Esophagus squamous epithelium (tissue), 4 donors: Measurements from ENCODE around the gene DTNB.

ENCODE experiments used
- POLR2A ChIP-seq, 4 donors: fragments of 450-650 bp; IDR thresholded peaks; one replicate each; pipeline ENCODE4 v1.6.1; 2017; ENCODE audit warnings: antibody characterized with exemption in 4 of 4, mild to moderate bottlenecking in 4 of 4, moderate library complexity in 3 of 4
- TF ChIP-seq, protein P1 (sequence below), 6 experiments: fragments of 450-650 bp in 4 of 6; fragments of 200-600 bp in 2 of 6; sonication (generic) in 2 of 6; IDR thresholded peaks; one replicate each; pipeline ENCODE4 v1.5.1; 2016 to 2019; ENCODE audit warnings: antibody characterized with exemption in 6 of 6, mild to moderate bottlenecking in 4 of 6, moderate library complexity in 4 of 6

DNA sequence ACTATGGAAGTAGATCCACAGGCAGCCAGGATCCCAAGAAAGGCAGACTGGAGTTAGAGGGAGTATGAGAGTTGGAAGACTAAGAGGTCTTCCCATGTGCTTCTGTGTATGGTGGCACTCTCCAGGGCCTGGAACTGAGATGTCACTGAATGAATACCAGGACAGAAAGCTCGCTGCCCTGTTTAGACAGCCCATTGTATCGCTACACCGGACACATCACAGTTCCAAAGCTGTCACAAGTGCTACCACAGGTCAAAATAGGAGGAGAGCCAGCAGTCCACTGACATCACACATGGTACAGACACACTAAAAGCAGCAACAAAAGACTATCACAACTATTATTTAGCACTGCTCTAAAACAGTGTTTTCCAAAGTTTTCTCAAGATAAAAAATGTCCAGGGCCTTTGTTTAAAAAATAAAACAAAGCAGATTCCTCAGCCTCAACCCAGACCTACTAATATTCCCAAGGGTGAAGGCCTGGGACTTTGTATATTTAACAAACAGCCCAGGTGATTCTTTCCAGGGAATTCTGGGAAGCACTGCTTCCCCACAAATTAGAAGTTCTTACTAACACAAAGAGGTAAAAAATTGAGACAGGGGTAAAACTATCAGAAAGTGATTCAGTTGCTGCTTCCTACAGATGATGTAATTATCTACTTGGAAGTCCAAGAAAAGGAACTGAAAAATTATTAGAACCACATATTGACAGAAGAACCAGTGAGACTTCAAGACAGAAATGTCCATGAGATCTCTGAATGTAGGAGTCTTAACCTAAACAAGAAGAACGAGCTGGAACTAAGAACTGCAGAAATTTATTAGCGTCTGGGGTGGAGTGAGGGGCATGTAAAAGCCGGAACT is 116.0 kb downstream of the DTNB start:
- TF ChIP-seq, protein P1, sequence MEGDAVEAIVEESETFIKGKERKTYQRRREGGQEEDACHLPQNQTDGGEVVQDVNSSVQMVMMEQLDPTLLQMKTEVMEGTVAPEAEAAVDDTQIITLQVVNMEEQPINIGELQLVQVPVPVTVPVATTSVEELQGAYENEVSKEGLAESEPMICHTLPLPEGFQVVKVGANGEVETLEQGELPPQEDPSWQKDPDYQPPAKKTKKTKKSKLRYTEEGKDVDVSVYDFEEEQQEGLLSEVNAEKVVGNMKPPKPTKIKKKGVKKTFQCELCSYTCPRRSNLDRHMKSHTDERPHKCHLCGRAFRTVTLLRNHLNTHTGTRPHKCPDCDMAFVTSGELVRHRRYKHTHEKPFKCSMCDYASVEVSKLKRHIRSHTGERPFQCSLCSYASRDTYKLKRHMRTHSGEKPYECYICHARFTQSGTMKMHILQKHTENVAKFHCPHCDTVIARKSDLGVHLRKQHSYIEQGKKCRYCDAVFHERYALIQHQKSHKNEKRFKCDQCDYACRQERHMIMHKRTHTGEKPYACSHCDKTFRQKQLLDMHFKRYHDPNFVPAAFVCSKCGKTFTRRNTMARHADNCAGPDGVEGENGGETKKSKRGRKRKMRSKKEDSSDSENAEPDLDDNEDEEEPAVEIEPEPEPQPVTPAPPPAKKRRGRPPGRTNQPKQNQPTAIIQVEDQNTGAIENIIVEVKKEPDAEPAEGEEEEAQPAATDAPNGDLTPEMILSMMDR (IDR thresholded peaks at IDR 0.05): no peak
- no peak for TF ChIP-seq POLR2A (IDR thresholded peaks at IDR 0.05)
